GM23248 (cell line): ENCODE data around the gene PTPRD. TPM values are rescaled to one million over a fixed set of nuclear protein-coding genes. Genes with fewer than 3 reads are reported as not detected.

Experiments used
- DNase-seq: peaks from one replicate; pipeline ENCODE4 v3.0.0-alpha.2; 2015
- H2AFZ ChIP-seq: fragments of 200-600 bp; sonication (generic); 2 replicates; pipeline ENCODE4 v1.6.1; 2016; ENCODE audit warnings: antibody characterized with exemption
- H3F3A ChIP-seq: fragments of 200-600 bp; sonication (generic); 2 replicates; pipeline ENCODE4 v1.6.1; 2016; ENCODE audit warnings: mild to moderate bottlenecking, antibody characterized with exemption, mixed run types; ENCODE audit not compliant: insufficient read depth
- H3K27ac ChIP-seq: fragments of 200-600 bp; sonication (generic); 2 replicates; pipeline ENCODE4 v1.5.1; 2016; ENCODE audit warnings: mild to moderate bottlenecking
- H3K27me3 ChIP-seq: fragments of 200-600 bp; sonication (generic); replicated peaks from 2 replicates; pipeline ENCODE4 v1.6.1; 2016; ENCODE audit warnings: mild to moderate bottlenecking; ENCODE audit not compliant: insufficient read depth
- H3K36me3 ChIP-seq: fragments of 200-600 bp; sonication (generic); 2 replicates; pipeline ENCODE4 v1.6.1; 2016; ENCODE audit warnings: low read depth, mild to moderate bottlenecking
- H3K4me1 ChIP-seq: fragments of 200-600 bp; sonication (generic); 2 replicates; pipeline ENCODE4 v1.6.1; 2016; ENCODE audit warnings: mild to moderate bottlenecking; ENCODE audit not compliant: insufficient read depth
- H3K4me2 ChIP-seq: fragments of 200-600 bp; sonication (generic); one replicate; pipeline ENCODE4 v1.6.1; 2016; ENCODE audit warnings: mild to moderate bottlenecking; ENCODE audit not compliant: unreplicated experiment
- H3K4me3 ChIP-seq: fragments of 200-600 bp; sonication (generic); 2 replicates; pipeline ENCODE4 v1.5.1; 2016; ENCODE audit warnings: mild to moderate bottlenecking
- H3K79me2 ChIP-seq: fragments of 200-600 bp; sonication (generic); 2 replicates; pipeline ENCODE4 v1.6.1; 2016; ENCODE audit warnings: mild to moderate bottlenecking; ENCODE audit not compliant: insufficient read depth
- H3K9ac ChIP-seq: fragments of 200-600 bp; sonication (generic); 2 replicates; pipeline ENCODE4 v1.6.1; 2016; ENCODE audit warnings: mild to moderate bottlenecking
- H3K9me2 ChIP-seq: fragments of 200-600 bp; sonication (generic); 2 replicates; pipeline ENCODE4 v1.6.1; 2016; ENCODE audit warnings: mixed run types, mild to moderate bottlenecking, moderate library complexity; ENCODE audit not compliant: insufficient read depth
- H3K9me3 ChIP-seq: fragments of 200-600 bp; sonication (generic); one replicate; pipeline ENCODE4 v1.6.1; 2017; ENCODE audit warnings: low read depth
- H4K20me1 ChIP-seq: fragments of 200-600 bp; sonication (generic); 2 replicates; pipeline ENCODE4 v1.6.0; 2016; ENCODE audit not compliant: insufficient read depth
- EZH2 ChIP-seq: fragments of 200-600 bp; sonication (generic); IDR thresholded peaks from 2 replicates; pipeline ENCODE4 v1.6.1; 2018; ENCODE audit warnings: antibody characterized with exemption, mild to moderate bottlenecking; ENCODE audit not compliant: insufficient read depth, poor library complexity, severe bottlenecking
- EZH2phosphoT487 ChIP-seq: fragments of 200-600 bp; sonication (generic); IDR thresholded peaks from 2 replicates; pipeline ENCODE4 v1.6.1; 2018; ENCODE audit warnings: antibody characterized with exemption, moderate library complexity, mild to moderate bottlenecking, low read depth; ENCODE audit not compliant: insufficient read depth
- WGBS, 2 experiments: methylation state at CpG; one replicate each; pipeline ENCODE4 v1.1.6; 2015 to 2017; ENCODE audit warnings: low lambda C conversion rate in 2 of 2, low coverage in 1 of 2; ENCODE audit errors: missing lambda C conversion rate in 2 of 2; 5-methylcytosine and 5-hydroxymethylcytosine counted together
- in situ Hi-C: fragments of 300-500 bp; cut with MboI; formaldehyde crosslinking; loops from 2 replicates; pipeline ENCODE4 v1.15.0; 2020
- polyA plus RNA-seq: library from polyadenylated mRNA; unstranded; fragments of >200 nt; fragmentation: Nextera tagmentation; extraction: Ambion mirVana; gene quantifications from 2 replicates; pipeline ENCODE4 v1.2.1, GENCODE V29; 2016
- total RNA-seq: library from RNA; depleted of rRNA; stranded (reverse); fragments of >200 nt; shearing (Covaris generic); gene quantifications from 2 replicates; pipeline ENCODE4 v1.2.3, GENCODE V29; 2014

The PTPRD gene
- total and polyA plus RNA-seq, 2 experiments from 2014 or later = 0.05 TPM; not detected in 1

DNA sequence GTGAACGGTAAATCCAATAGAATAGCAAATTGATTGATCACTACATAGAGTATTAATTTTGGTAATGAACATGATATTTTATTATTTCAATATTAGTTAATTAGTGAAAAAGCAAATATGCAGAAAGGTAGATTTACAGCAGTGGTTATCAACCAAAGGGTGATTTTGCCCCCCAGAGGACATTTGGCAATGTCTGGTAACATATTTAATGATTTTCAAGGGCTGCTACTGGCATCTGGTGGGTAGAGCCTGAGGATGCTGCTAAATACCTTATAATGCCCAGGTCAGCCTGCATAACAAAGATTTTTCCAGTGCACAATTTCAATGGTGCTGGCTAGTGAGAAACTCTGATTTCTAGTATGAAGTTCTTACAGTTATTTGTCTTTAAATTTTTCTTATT lies 1313.7 kb downstream of the PTPRD start:
- Histone ChIP-seq H2AFZ (no peak overlapping the region), H3K4me2 (no peak overlapping the region), H3K79me2 (no peaks in the 10 kb centered on the region), H3F3A (no peaks in the 10 kb centered on the region), H3K9ac (no peak overlapping the region), H3K9me2 (no peaks in the 10 kb centered on the region), H4K20me1 (no peaks in the 10 kb centered on the region), H3K4me1 (no peaks in the 10 kb centered on the region), H3K9me3 (no peaks in the 10 kb centered on the region), H3K4me3 (no peak overlapping the region), H3K27me3 (no peaks in the 10 kb centered on the region), H3K27ac (no peak overlapping the region), H3K36me3 (no peaks in the 10 kb centered on the region)
- no peak for TF ChIP-seq EZH2phosphoT487
- WGBS, 2 experiments = 21 to 23% methylated on average over 1 of the region's 1 CpG
- no peak for DNase-seq
- in situ Hi-C loops = no loop called here

GRCh38 chr9:9286001-9286400 lies 1326.8 kb downstream of the PTPRD start:
- Histone ChIP-seq H3K9me3 (no peaks in the 10 kb centered on the region), H3K9ac (no peak overlapping the region), H2AFZ (no peak overlapping the region), H3K27me3 (no peaks in the 10 kb centered on the region), H3F3A (no peaks in the 10 kb centered on the region), H3K36me3 (no peaks in the 10 kb centered on the region), H3K4me3 (no peak overlapping the region), H3K9me2 (no peaks in the 10 kb centered on the region), H3K79me2 (no peaks in the 10 kb centered on the region), H3K27ac (no peak overlapping the region), H3K4me1 (no peaks in the 10 kb centered on the region), H3K4me2 (no peak overlapping the region), H4K20me1 (no peaks in the 10 kb centered on the region)
- DNase-seq = no peak
- in situ Hi-C loops = no loop called here
- 27 to 32% methylated on average over 2 of the region's 2 CpGs for WGBS, 2 experiments
- TF ChIP-seq EZH2phosphoT487 (no peak), EZH2 (no peak)

GRCh38 chr9:9284201-9284600 lies 1328.6 kb downstream of the PTPRD start:
- Histone ChIP-seq H3K9me3 (no peaks in the 10 kb centered on the region), H4K20me1 (no peaks in the 10 kb centered on the region), H3K4me1 (no peaks in the 10 kb centered on the region), H3K4me3 (no peak overlapping the region), H3K9me2 (no peaks in the 10 kb centered on the region), H3K27ac (no peak overlapping the region), H3K36me3 (no peaks in the 10 kb centered on the region), H2AFZ (no peak overlapping the region), H3K4me2 (no peak overlapping the region), H3K79me2 (no peaks in the 10 kb centered on the region), H3K9ac (no peak overlapping the region), H3K27me3 (no peaks in the 10 kb centered on the region), H3F3A (no peaks in the 10 kb centered on the region)
- DNase-seq = no peak
- 2 to 3% methylated on average over 2 of the region's 2 CpGs for WGBS, 2 experiments
- TF ChIP-seq EZH2 (no peak), EZH2phosphoT487 (no peak)
- in situ Hi-C loops = no loop called here

DNA sequence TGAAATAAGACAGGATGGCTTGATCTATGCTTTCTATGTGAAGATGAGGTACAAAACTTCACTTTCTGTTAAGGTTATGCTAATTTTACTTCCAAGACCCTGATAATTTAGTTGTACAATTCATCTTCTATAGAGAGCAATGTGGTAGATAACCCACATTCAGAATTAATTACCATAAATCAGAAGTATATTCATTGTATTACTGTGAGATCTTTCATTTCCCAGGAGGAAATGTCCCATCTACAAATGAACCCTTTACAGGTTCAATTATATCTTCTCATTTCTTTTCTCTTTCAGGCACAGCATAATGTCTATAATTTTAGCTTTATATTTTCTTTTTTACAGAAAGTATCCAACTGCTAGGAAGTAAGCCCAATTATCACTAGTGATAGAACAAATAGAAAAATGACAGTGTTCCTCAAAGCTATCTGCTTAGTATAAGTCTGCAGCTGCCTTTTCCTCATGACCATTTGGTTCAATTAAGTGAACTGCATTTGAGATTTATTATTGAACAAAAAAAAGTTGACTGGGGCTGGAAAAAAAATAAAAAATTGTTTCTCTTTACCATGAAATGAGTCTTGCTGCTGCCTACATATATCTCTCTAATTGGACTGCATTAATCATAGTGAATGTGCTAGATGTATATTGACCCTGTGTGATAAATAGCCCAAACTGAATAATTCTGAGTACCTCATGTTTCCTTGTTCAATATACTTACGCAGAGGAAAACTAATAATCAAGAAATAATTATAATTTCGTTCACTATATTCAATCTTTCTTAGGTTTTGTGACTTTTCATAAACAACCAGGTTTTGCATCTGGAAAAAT lies 1329.4 kb downstream of the PTPRD start:
- in situ Hi-C loops = no loop called here
- Histone ChIP-seq H3K9me3 (no peaks in the 10 kb centered on the region), H3F3A (no peaks in the 10 kb centered on the region), H3K36me3 (no peaks in the 10 kb centered on the region), H3K4me3 (no peak overlapping the region), H4K20me1 (no peaks in the 10 kb centered on the region), H3K27ac (no peak overlapping the region), H3K4me2 (no peak overlapping the region), H3K27me3 (no peaks in the 10 kb centered on the region), H3K9me2 (no peaks in the 10 kb centered on the region), H3K4me1 (no peaks in the 10 kb centered on the region), H2AFZ (no peak overlapping the region), H3K79me2 (no peaks in the 10 kb centered on the region), H3K9ac (no peak overlapping the region)
- TF ChIP-seq EZH2 = no peak
- TF ChIP-seq EZH2phosphoT487 = no peak
- 17 to 23% methylated on average over 2 of the region's 2 CpGs for WGBS, 2 experiments
- DNase-seq = no peak
